SK-N-SH (cell line): ENCODE measurements around the gene PARVB.

Experiments used
- CHD2 ChIP-seq: fragments of 150-350 bp; IDR thresholded peaks from 2 replicates; pipeline ENCODE4 v1.6.1; 2018; ENCODE audit warnings: low read length; ENCODE audit not compliant: partially characterized antibody
- CTCF ChIP-seq: fragments of 200-600 bp; sonication (generic); IDR thresholded peaks from 2 replicates; pipeline ENCODE4 v1.6.1; 2017; ENCODE audit warnings: antibody characterized with exemption, mild to moderate bottlenecking, moderate library complexity
- ELF1 ChIP-seq: IDR thresholded peaks from 2 replicates; pipeline ENCODE4 v1.4.0; 2012
- EP300 ChIP-seq, 2 experiments: IDR thresholded peaks; 2 replicates each; pipeline versions ENCODE4 v1.4.0 to v1.6.1; 2012; ENCODE audit warnings: borderline replicate concordance in 1 of 2, low read depth in 1 of 2, low read length in 1 of 2
- JUND ChIP-seq: IDR thresholded peaks from 2 replicates; pipeline ENCODE4 v1.4.0; 2012
- MAX ChIP-seq: IDR thresholded peaks from 2 replicates; pipeline ENCODE4 v1.4.0; 2012; ENCODE audit warnings: low read depth
- POLR2AphosphoS5 ChIP-seq: IDR thresholded peaks from 2 replicates; pipeline ENCODE4 v1.6.1; 2012; ENCODE audit warnings: low read depth, low read length
- RAD21 ChIP-seq: IDR thresholded peaks from 2 replicates; pipeline ENCODE4 v1.6.1; 2012; ENCODE audit warnings: mild to moderate bottlenecking, low read length
- TAF1 ChIP-seq: IDR thresholded peaks from 2 replicates; pipeline ENCODE4 v1.6.1; 2012; ENCODE audit warnings: low read depth, mild to moderate bottlenecking, low read length, moderate library complexity, borderline replicate concordance
- TF ChIP-seq, protein P1 (sequence below): IDR thresholded peaks from 2 replicates; pipeline ENCODE4 v1.6.1; 2012; ENCODE audit warnings: mild to moderate bottlenecking, low read depth, low read length, moderate library complexity
- TF ChIP-seq, protein P2 (sequence below): fragments of 150-350 bp; IDR thresholded peaks from 2 replicates; pipeline ENCODE4 v1.6.1; 2017; ENCODE audit warnings: antibody characterized with exemption, low read length, low read depth, borderline replicate concordance

DNA sequence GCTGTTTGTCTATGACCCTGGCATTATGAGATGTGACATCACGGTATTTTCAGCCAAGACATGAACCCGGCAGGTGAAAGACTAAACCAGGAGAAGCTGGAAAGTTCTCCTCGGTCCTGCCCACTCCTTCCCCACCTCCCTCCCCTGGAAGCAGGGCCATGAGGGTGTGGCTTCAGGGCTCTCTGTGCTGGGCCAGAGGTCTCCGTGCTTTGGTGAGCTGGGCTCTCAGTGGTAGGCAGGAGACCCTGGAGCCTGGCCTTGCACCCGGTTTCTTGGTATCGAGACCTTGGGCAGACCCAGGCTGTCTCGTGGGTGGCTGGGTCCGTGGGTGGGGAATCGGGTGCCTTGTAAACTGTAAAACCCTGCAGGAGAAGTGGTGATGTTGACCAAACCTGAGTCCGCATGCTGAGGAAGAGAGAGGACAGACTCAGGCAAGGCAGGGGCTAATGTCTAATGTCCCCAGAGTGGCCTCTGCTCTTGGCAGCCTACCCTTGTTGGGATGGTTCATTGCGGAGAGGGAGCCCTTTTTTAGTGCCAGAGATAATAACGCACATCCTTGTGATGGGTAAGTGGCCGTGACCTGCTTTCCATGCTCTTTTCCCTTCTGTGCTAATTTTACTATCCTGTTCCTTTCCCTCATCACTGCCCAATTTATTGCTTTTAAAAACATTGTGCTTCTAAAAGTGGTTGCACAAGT lies 108.0 kb downstream of the PARVB start:
- TF ChIP-seq MAX = no peak
- no peak for TF ChIP-seq CTCF
- TF ChIP-seq CHD2 = no peak
- no peak for TF ChIP-seq TAF1
- TF ChIP-seq, protein P1, sequence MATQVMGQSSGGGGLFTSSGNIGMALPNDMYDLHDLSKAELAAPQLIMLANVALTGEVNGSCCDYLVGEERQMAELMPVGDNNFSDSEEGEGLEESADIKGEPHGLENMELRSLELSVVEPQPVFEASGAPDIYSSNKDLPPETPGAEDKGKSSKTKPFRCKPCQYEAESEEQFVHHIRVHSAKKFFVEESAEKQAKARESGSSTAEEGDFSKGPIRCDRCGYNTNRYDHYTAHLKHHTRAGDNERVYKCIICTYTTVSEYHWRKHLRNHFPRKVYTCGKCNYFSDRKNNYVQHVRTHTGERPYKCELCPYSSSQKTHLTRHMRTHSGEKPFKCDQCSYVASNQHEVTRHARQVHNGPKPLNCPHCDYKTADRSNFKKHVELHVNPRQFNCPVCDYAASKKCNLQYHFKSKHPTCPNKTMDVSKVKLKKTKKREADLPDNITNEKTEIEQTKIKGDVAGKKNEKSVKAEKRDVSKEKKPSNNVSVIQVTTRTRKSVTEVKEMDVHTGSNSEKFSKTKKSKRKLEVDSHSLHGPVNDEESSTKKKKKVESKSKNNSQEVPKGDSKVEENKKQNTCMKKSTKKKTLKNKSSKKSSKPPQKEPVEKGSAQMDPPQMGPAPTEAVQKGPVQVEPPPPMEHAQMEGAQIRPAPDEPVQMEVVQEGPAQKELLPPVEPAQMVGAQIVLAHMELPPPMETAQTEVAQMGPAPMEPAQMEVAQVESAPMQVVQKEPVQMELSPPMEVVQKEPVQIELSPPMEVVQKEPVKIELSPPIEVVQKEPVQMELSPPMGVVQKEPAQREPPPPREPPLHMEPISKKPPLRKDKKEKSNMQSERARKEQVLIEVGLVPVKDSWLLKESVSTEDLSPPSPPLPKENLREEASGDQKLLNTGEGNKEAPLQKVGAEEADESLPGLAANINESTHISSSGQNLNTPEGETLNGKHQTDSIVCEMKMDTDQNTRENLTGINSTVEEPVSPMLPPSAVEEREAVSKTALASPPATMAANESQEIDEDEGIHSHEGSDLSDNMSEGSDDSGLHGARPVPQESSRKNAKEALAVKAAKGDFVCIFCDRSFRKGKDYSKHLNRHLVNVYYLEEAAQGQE = no peak
- TF ChIP-seq RAD21 = no peak
- no peak for TF ChIP-seq JUND
- TF ChIP-seq ELF1 = no peak
- no peak for TF ChIP-seq EP300 (IDR thresholded peaks at IDR 0.05; ENCODE audit: borderline replicate concordance in 1 of 2, low read depth in 1 of 2, low read length in 1 of 2)
- TF ChIP-seq, protein P2, sequence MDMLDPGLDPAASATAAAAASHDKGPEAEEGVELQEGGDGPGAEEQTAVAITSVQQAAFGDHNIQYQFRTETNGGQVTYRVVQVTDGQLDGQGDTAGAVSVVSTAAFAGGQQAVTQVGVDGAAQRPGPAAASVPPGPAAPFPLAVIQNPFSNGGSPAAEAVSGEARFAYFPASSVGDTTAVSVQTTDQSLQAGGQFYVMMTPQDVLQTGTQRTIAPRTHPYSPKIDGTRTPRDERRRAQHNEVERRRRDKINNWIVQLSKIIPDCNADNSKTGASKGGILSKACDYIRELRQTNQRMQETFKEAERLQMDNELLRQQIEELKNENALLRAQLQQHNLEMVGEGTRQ = no peak
- no peak for TF ChIP-seq POLR2AphosphoS5
